ENCODE measurements around the gene TREX2.

TREX2 gene

DNA sequence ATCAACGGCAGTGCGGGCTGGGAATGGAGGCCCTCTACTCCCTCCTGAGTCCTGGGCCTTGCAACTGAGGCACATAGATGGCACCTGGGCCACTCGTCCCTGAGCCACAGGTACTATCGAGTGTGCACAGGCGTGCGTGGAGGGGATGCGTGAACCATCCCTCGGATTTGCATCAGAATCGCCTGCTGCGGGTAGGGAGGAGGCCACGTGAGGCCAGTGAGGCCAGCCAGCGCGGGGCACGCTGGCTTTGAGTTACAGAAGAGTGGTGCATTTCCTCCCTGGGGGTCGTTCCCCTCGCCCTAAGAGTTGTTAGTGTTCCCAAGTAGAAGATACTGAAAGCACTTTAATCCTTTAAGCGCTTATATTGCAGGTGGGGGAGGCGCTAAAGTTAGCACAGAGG is 24.0 kb downstream of the TREX2 start:
- Histone ChIP-seq H3K27ac (replicated peaks) (no peak overlapping the region), H3K4me3 (replicated peaks; ENCODE audit: insufficient read depth, low read length) (no peak overlapping the region), H3K27me3 (ENCODE audit: insufficient read depth, poor library complexity, severe bottlenecking) (no peaks in the 10 kb centered on the region)
- TF ChIP-seq REST (IDR thresholded peaks at IDR 0.05; ENCODE audit: insufficient replicate concordance, low read depth) (no peak), GABPA (IDR thresholded peaks at IDR 0.05; ENCODE audit: low read depth) (no peak), SPI1 (IDR thresholded peaks at IDR 0.05; ENCODE audit: borderline replicate concordance, low read depth) (no peak), POLR2AphosphoS5 (IDR thresholded peaks at IDR 0.05; ENCODE audit: low read depth) (no peak), CTCF (IDR thresholded peaks at IDR 0.05; ENCODE audit: insufficient read depth, low read length) (no peak)
- DNase-seq (ENCODE audit: low read depth in 1 of 2, low spot score in 1 of 2) = no peak

DNA sequence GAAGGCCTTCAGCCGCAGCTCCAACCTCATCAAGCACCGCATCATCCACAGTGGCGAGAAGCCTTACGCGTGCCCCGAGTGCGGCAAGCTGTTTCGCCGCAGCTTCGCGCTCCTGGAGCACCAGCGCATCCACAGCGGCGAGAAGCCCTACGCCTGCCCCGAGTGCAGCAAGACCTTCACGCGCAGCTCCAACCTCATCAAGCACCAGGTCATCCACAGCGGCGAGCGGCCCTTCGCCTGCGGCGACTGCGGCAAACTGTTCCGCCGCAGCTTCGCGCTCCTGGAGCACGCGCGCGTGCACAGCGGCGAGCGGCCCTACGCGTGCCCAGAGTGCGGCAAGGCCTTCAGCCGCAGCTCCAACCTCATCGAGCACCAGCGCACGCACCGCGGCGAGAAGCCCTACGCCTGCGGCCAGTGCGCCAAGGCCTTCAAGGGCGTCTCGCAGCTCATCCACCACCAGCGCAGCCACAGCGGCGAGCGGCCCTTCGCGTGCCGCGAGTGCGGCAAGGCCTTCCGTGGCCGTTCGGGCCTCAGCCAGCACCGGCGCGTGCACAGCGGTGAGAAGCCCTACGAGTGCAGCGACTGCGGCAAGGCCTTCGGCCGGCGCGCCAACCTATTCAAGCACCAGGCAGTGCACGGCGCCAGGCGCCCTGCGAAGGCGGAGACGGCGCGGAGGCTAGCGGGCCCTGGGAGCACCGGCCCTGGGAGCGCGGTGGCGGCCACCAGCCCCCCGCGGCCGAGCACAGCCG is 24.8 kb downstream of the TREX2 start:
- no peak for DNase-seq (ENCODE audit: low read depth in 1 of 2, low spot score in 1 of 2)
- H3K27ac ChIP-seq (replicated peaks) = no peak overlapping the region
- H3K4me3 ChIP-seq (replicated peaks; ENCODE audit: insufficient read depth, low read length) = no peak overlapping the region
- no peak for TF ChIP-seq CTCF (IDR thresholded peaks at IDR 0.05; ENCODE audit: insufficient read depth, low read length)
- H3K27me3 ChIP-seq (ENCODE audit: insufficient read depth, poor library complexity, severe bottlenecking) = no peaks in the 10 kb centered on the region

GRCh38 chrX:153417637-153418036 is 28.2 kb downstream of the TREX2 start:
- TF ChIP-seq POLR2AphosphoS5 (IDR thresholded peaks at IDR 0.05; ENCODE audit: low read depth) (no peak), SPI1 (IDR thresholded peaks at IDR 0.05; ENCODE audit: borderline replicate concordance, low read depth) (no peak), GABPA (IDR thresholded peaks at IDR 0.05; ENCODE audit: low read depth) (no peak), CTCF (IDR thresholded peaks at IDR 0.05; ENCODE audit: insufficient read depth, low read length) (no peak), REST (IDR thresholded peaks at IDR 0.05; ENCODE audit: insufficient replicate concordance, low read depth) (no peak)
- DNase-seq (ENCODE audit: low read depth in 1 of 2, low spot score in 1 of 2) = no peak
- H3K27ac ChIP-seq (replicated peaks) = no peak overlapping the region
- no peaks in the 10 kb centered on the region for H3K27me3 ChIP-seq (ENCODE audit: insufficient read depth, poor library complexity, severe bottlenecking)
- no peak overlapping the region for H3K4me3 ChIP-seq (replicated peaks; ENCODE audit: insufficient read depth, low read length)

All from HL-60 (cell line).